GM18867 (cell line): Measurements from ENCODE around the gene MGAT4D.
"Not testable (repeated sequence)": the region's sequence is repeated elsewhere in the genome, so short reads cannot be mapped to it uniquely, and the experiment has no call there.

Source experiments
- ATAC-seq: cut with Tn5 transposase; IDR thresholded peaks from one replicate; pipeline ENCODE4 v1.9.1; 2021; ENCODE audit warnings: mild to moderate bottlenecking, moderate library complexity; ENCODE audit not compliant: unreplicated experiment

The MGAT4D gene

DNA sequence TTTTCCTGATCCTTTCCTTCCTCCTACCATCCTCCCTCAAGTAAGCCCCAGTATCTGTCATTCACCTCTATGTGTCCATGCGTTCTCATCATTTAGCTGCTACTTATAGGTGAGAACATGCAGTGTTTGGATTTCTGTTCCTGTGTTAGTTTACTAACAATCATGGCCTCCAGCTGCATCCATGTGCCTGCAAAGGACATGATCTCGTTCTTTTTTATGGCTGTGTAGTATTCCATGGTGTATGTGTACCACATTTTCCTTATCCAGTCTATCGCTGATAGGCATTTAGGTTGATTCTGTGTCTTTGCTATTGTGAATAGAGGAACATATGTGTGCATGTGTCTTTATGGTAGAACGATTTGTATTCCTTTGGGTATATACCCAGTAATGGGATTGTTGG is 53.7 kb downstream of the MGAT4D start:
- not testable (repeated sequence) for ATAC-seq

GRCh38 chr4:140439644-140440142 is 58.4 kb downstream of the MGAT4D start:
- ATAC-seq = no peak

DNA sequence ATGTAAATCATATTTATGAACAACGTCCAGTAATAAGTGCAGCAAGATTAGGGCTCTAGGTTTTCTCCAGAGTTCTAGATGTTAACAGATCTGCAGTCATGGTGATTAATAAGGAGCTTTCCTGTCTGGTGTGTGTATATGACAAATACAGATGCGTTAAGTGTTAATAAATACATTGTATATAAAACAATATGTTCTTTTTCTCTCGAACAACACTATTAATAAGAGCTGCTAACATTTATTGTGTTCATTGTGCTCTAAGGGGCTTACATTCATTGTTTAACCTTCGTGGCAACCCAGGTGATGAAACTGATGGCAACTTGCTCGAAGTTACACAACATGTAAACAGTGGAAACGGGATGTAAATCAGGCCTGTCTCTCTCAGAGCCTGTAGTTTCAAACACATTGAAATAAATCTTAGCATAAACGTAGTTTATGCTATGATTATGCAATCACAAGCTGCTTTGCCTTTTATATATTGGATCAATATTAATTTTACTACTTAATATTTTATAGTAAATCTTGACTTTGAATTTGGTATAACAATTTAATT is 70.1 kb downstream of the MGAT4D start:
- ATAC-seq = no peak

DNA sequence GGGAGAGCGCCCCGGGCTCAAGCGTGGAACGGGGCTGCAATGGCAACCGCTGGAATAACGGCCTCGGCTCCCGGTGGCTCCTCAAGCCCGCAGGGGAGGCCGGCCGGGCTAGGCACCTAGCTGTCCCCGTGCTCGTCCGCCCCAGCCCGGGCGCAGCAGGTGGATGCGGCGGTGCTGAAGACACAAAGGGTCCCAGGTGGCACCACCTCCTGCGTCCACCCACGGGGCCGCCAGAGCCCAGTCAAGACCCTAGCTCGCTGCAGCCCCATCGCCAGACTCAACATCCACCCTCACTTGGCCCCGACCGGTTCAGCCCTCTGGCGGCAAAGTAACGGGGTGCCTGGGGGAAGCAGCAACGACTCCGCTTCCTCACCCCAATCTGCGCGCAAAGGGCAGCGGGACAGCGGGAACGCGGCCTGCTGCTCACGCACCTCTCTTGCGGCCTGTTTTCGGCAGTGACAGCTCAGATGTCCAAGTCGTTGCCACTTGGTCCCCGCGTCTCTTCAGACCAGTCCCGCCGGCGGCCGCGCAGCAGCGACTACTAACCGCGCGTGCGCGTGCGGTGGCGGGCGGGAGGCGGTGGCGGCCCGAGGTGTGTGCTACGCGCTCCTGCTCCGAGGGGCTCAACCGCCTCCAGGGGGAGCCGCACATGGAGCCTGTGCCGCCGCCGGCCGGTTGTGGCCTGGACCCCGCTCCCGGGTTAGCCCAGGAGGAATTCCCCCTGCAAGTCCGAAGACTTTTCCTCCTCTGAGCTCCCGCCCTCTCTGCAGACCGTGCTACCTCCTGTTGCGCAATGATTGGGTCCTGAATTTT is 70.8 kb downstream of the MGAT4D start, which contains the start of gene CLGN:
CLGN (minus strand) TSS at position 543 of the 813 bp plus-strand sequence. CDS start 14,570 bp downstream, outside the sequence.
- ATAC-seq = peak; percentile 94

GRCh38 chr4:140426610-140427105 is 71.4 kb downstream of the MGAT4D start:
- ATAC-seq = no peak

GRCh38 chr4:140423106-140423505 is 75.0 kb downstream of the MGAT4D start:
- no peak for ATAC-seq

- not testable (repeated sequence) for ATAC-seq
These were observed 84.7 kb downstream of the MGAT4D start for GRCh38 chr4:140413130-140413969.

GRCh38 chr4:140408974-140409373 is 89.1 kb downstream of the MGAT4D start:
- no peak for ATAC-seq

DNA sequence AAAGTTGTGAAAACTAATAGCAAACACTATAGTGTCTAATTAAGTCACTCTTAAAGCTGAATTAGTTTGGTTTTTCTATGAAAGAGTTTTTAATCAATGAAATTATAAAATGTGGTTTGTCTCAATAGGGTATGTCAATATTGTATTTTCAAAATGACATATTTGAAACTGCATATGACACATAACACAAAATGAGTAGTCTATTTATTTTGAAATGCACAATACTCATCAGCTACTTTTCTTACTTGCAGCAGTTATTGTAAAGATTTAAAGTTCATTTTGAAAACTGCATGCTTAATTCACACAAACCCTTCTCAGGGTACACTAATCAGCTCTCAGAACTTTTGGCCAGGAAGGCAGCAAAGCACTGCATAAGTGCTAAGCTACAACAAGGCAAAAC is 91.8 kb downstream of the MGAT4D start:
- ATAC-seq = no peak

- ATAC-seq = no peak
These were observed 98.0 kb downstream of the MGAT4D start for GRCh38 chr4:140400111-140400510.

GRCh38 chr4:140395668-140396067 is 102.4 kb downstream of the MGAT4D start:
- no peak for ATAC-seq
